Prostate gland (tissue), 2 donors: ENCODE data around the gene PRKAG2.

ENCODE experiments used
- CTCF ChIP-seq, 4 experiments: fragments of 200-600 bp in 2 of 4; fragments of 450-650 bp in 2 of 4; sonication (generic) in 2 of 4; IDR thresholded peaks; 1 replicate in 3 of 4; 2 replicates in 1 of 4; pipeline ENCODE4 v1.5.1; 2016 to 2019; ENCODE audit warnings: antibody characterized with exemption in 4 of 4, mild to moderate bottlenecking in 2 of 4, moderate library complexity in 2 of 4
- POLR2A ChIP-seq: fragments of 450-650 bp; IDR thresholded peaks from one replicate; pipeline ENCODE4 v1.6.1; 2016; ENCODE audit warnings: antibody characterized with exemption, mild to moderate bottlenecking
- POLR2AphosphoS5 ChIP-seq: sonication (generic); formaldehyde crosslinking; IDR thresholded peaks from one replicate; pipeline ENCODE4 v1.6.1; 2017; ENCODE audit warnings: antibody characterized with exemption

- TF ChIP-seq CTCF (IDR thresholded peaks at IDR 0.05) = no peak
- no peak for TF ChIP-seq POLR2A
- no peak for TF ChIP-seq POLR2AphosphoS5
These were observed 135.3 kb downstream of the PRKAG2 start for GRCh38 chr7:151741585-151741984.
